Measurements from ENCODE around the gene UPB1.
"Not testable (repeated sequence)": the region's sequence is repeated elsewhere in the genome, so short reads cannot be mapped to it uniquely, and the experiment has no call there.

Gene UPB1

GRCh38 chr22:24482575-24482974 is 12.6 kb upstream of the UPB1 start:
- peak in 1 of 2 experiments; percentile 10 for DNase-seq

GRCh38 chr22:24482998-24483397 is 12.1 kb upstream of the UPB1 start:
- DNase-seq = no peak

GRCh38 chr22:24483976-24484545 is 11.1 kb upstream of the UPB1 start:
- no peak for DNase-seq

- DNase-seq = no peak
These were observed 10.0 kb upstream of the UPB1 start for GRCh38 chr22:24485170-24485569.

GRCh38 chr22:24485608-24486007 is 9.5 kb upstream of the UPB1 start:
- DNase-seq = no peak

- DNase-seq = no peak
These were observed 8.6 kb upstream of the UPB1 start for GRCh38 chr22:24486501-24486921.

- DNase-seq = no peak
These were observed 6.1 kb upstream of the UPB1 start for GRCh38 chr22:24489011-24489410.

GRCh38 chr22:24489434-24489833 is 5.7 kb upstream of the UPB1 start:
- not testable (repeated sequence) for DNase-seq

- DNase-seq = no peak
These were observed 2.7 kb upstream of the UPB1 start for GRCh38 chr22:24492391-24492790.

GRCh38 chr22:24494167-24494527 is 985 bp upstream of the UPB1 start:
- DNase-seq = no peak

- DNase-seq = no peak
These were observed 188 bp downstream of the UPB1 start for GRCh38 chr22:24495365-24495675.

GRCh38 chr22:24496234-24496633 is 1.1 kb downstream of the UPB1 start:
- no peak for DNase-seq

- no peak for DNase-seq
These were observed 1.5 kb downstream of the UPB1 start for GRCh38 chr22:24496661-24497060.

- DNase-seq = no peak
These were observed 2.7 kb downstream of the UPB1 start for GRCh38 chr22:24497841-24498258.

- no peak for DNase-seq
These were observed 3.7 kb downstream of the UPB1 start for GRCh38 chr22:24498824-24499223.

GRCh38 chr22:24499706-24500276 is 4.7 kb downstream of the UPB1 start:
- no peak for DNase-seq

GRCh38 chr22:24500277-24500820 is 5.2 kb downstream of the UPB1 start:
- peak in 1 of 2 experiments; percentile 83 for DNase-seq

- DNase-seq = no peak
These were observed 6.3 kb downstream of the UPB1 start for GRCh38 chr22:24501301-24502005.

- DNase-seq = no peak
These were observed 6.9 kb downstream of the UPB1 start for GRCh38 chr22:24502034-24502433.

- no peak for DNase-seq
These were observed 7.4 kb downstream of the UPB1 start for GRCh38 chr22:24502541-24502940.

- peak in 1 of 2 experiments; percentile 63 for DNase-seq
These were observed 8.2 kb downstream of the UPB1 start for GRCh38 chr22:24503137-24503842.

- DNase-seq = no peak
These were observed 8.8 kb downstream of the UPB1 start for GRCh38 chr22:24503843-24504338.

- DNase-seq = no peak
These were observed 9.4 kb downstream of the UPB1 start for GRCh38 chr22:24504540-24504939.
